OCI-LY1 (cell line): ENCODE data around the gene CSTB.

Experiments
- EZH2 ChIP-seq: fragments of 200-600 bp; sonication (generic), shearing (Covaris generic); IDR thresholded peaks from 2 replicates; pipeline ENCODE4 v1.8.0; 2017; ENCODE audit warnings: borderline replicate concordance, mixed run types, mild to moderate bottlenecking, antibody characterized with exemption, low read length, moderate library complexity, mixed read lengths
- TF ChIP-seq, protein P1 (sequence below): fragments of 200-600 bp; sonication (generic), shearing (Covaris generic); IDR thresholded peaks from 2 replicates; pipeline ENCODE4 v1.5.1; 2017; ENCODE audit warnings: mild to moderate bottlenecking, antibody characterized with exemption, low read length, moderate library complexity, mixed read lengths

DNA sequence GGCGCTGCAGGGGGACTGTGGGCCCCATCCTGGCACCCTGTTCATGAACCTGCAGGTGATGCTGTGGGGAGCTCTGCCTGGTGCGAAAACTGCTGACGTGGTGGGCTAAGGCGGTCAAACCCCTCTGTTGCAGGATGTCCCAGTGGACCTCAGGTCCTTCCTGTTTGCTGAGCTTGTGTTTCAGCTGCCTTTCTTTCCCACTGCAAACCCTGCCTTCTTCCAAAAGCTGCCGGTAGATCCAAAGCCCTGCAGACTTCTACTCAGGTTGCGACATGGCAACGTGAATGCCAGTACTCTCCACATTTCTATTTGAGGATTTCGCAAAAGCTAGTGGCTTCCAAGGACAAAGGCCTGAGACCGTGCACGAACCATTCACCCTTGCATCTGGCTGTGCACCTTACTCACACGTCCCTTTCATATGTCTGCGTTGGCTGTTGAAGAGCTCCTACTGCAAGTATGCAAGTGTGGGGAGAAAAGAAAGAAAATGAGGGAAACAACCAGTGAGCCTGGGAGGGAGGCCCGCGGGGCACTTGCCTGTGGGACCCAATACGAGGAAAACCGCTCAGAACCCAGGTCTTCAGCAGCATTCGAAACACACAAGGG, 7.1 kb upstream of the CSTB start:
- TF ChIP-seq, protein P1, sequence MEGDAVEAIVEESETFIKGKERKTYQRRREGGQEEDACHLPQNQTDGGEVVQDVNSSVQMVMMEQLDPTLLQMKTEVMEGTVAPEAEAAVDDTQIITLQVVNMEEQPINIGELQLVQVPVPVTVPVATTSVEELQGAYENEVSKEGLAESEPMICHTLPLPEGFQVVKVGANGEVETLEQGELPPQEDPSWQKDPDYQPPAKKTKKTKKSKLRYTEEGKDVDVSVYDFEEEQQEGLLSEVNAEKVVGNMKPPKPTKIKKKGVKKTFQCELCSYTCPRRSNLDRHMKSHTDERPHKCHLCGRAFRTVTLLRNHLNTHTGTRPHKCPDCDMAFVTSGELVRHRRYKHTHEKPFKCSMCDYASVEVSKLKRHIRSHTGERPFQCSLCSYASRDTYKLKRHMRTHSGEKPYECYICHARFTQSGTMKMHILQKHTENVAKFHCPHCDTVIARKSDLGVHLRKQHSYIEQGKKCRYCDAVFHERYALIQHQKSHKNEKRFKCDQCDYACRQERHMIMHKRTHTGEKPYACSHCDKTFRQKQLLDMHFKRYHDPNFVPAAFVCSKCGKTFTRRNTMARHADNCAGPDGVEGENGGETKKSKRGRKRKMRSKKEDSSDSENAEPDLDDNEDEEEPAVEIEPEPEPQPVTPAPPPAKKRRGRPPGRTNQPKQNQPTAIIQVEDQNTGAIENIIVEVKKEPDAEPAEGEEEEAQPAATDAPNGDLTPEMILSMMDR = no peak
- no peak for TF ChIP-seq EZH2
